Panc1 (cell line): ENCODE measurements around the gene MRPL14. TPM values are rescaled to one million over a fixed set of nuclear protein-coding genes. Genes with fewer than 3 reads are reported as not detected.

Experiments
- ATAC-seq: fragments of 200-7000 bp; cut with Tn5 transposase; 2 replicates; pipeline ENCODE4 v1.9.1; 2020; ENCODE audit warnings: mild to moderate bottlenecking, moderate library complexity
- BruUV-seq: library from RNA; stranded (reverse); fragments of 400-500 nt; replicated peaks from 2 replicates; lab custom pipeline; 2021; lab: Mats Ljungman, UMichigan
- CTCF ChIA-PET: fragments of 300-600 bp; sonication (Branson Sonifier 250); formaldehyde crosslinking; loops from one replicate; lab custom pipeline; 2022; ENCODE audit warnings: antibody characterized with exemption; lab: Charles Lee
- POLR2A ChIA-PET: fragments of 300-600 bp; sonication (Branson Sonifier 250); formaldehyde crosslinking; loops from one replicate; lab custom pipeline; 2022; ENCODE audit warnings: antibody characterized with exemption; lab: Charles Lee
- DNase-seq: peaks from one replicate; pipeline ENCODE4 v3.0.0-alpha.2; 2010; ENCODE audit warnings: low read depth, low spot score
- H3K27ac ChIP-seq: 2 replicates; pipeline ENCODE4 v1.5.1; 2011; ENCODE audit warnings: mild to moderate bottlenecking, low read length, inconsistent platforms
- H3K27me3 ChIP-seq: fragments of 200-500 bp; sonication (Bioruptor generic); 2 replicates; pipeline ENCODE4 v1.6.0; 2014; ENCODE audit warnings: low read length, inconsistent platforms; ENCODE audit not compliant: control insufficient read depth, insufficient read depth
- H3K36me3 ChIP-seq: fragments of 200-500 bp; sonication (Bioruptor generic); 2 replicates; pipeline ENCODE4 v1.5.1; 2014; ENCODE audit warnings: inconsistent platforms, mild to moderate bottlenecking, low read length, moderate library complexity; ENCODE audit not compliant: control insufficient read depth, insufficient read depth
- H3K4me1 ChIP-seq: 2 replicates; pipeline ENCODE4 v1.5.1; 2011; ENCODE audit warnings: inconsistent platforms, mild to moderate bottlenecking, low read length, moderate library complexity; ENCODE audit not compliant: control insufficient read depth, insufficient read depth
- H3K4me3 ChIP-seq, 2 experiments: 2 replicates each; pipeline ENCODE4 v1.5.1; 2011 to 2012; ENCODE audit warnings: low read depth in 2 of 2, low read length in 2 of 2, mild to moderate bottlenecking in 2 of 2, inconsistent platforms in 1 of 2, moderate library complexity in 1 of 2
- H3K9me3 ChIP-seq: fragments of 200-500 bp; sonication (Bioruptor generic); 2 replicates; pipeline ENCODE4 v1.5.1; 2014; ENCODE audit warnings: low read depth, mild to moderate bottlenecking, inconsistent platforms, low read length, moderate library complexity; ENCODE audit not compliant: control insufficient read depth, insufficient read depth
- CTCF ChIP-seq: fragments of 450-650 bp; IDR thresholded peaks from 2 replicates; pipeline ENCODE4 v1.5.1; 2017; ENCODE audit warnings: mild to moderate bottlenecking
- POLR2AphosphoS5 ChIP-seq: IDR thresholded peaks from 2 replicates; pipeline ENCODE4 v1.6.1; 2012; ENCODE audit warnings: mild to moderate bottlenecking, low read depth, low read length, moderate library complexity
- REST ChIP-seq, 2 experiments: IDR thresholded peaks; 2 replicates each; pipeline ENCODE4 v1.6.1; 2011 to 2012; ENCODE audit warnings: low read depth in 2 of 2, control low read depth in 1 of 2, low read length in 1 of 2, mild to moderate bottlenecking in 1 of 2, moderate library complexity in 1 of 2; ENCODE audit not compliant: insufficient read depth in 1 of 2
- SIN3A ChIP-seq: IDR thresholded peaks from 2 replicates; pipeline ENCODE4 v1.6.1; 2012; ENCODE audit warnings: low read depth, mild to moderate bottlenecking, low read length, moderate library complexity, borderline replicate concordance; ENCODE audit not compliant: insufficient read depth
- TCF7L2 ChIP-seq: IDR thresholded peaks from 2 replicates; pipeline ENCODE4 v1.6.1; 2011; ENCODE audit warnings: mild to moderate bottlenecking, low read depth, low read length, inconsistent platforms
- in situ Hi-C: cut with HindIII; loops from 2 replicates; pipeline ENCODE4 v1.10.0; 2016; ENCODE audit warnings: low sequenced_read_pairs, low pct_unique_long_range_greater_than_20kb
- intact Hi-C: fragments of 100-400 bp; cut with micrococcal nuclease; formaldehyde crosslinking; loops from one replicate; pipeline ENCODE4 v1.10.0; 2022; ENCODE audit not compliant: unreplicated experiment
- total RNA-seq: library from RNA; stranded (reverse); gene quantifications from one replicate; pipeline ENCODE4 v1.2.1, GENCODE V29; 2021; ENCODE audit not compliant: unreplicated experiment

The MRPL14 gene
- total RNA-seq, 1 experiment from 2014 or later: 82.0 TPM

DNA sequence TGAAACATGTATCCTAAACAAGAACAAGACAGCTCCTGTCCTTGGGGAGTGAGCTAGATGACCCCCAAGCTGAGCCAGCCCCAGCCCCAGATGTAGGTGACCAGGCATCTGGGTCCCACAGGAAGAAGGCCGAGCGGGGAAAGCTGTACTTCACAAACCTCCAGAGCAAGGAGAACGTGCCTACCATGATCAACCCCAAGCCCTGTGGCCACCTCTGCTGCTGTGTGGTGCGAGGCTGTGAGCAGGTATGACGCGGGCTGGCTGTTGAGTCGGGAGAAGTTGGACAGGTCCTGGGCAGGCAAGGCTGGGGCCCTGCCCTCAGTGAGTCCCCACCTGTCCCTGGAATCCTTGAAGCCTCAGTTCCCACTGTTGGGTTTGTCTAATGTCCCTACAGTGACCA lies 20.0 kb upstream of the MRPL14 start:
- intact Hi-C loops: no loop called here
- no TSS peak for BruUV-seq
- Histone ChIP-seq H3K4me3 (no peak overlapping the region), H3K27me3 (no peaks in the 10 kb centered on the region), H3K36me3 (peaks cover 3% of the 10 kb centered on the region; the same call in 1 of the 2 replicates), H3K27ac (no peak overlapping the region), H3K4me1 (no peaks in the 10 kb centered on the region), H3K9me3 (no peaks in the 10 kb centered on the region)
- TF ChIP-seq SIN3A (no peak), CTCF (no peak), POLR2AphosphoS5 (no peak), REST (IDR thresholded peaks at IDR 0.05; ENCODE audit: insufficient read depth in 1 of 2, low read depth in 2 of 2, low read length in 1 of 2) (no peak), TCF7L2 (no peak)
- ATAC-seq (no peak), DNase-seq (no peak)
- ChIA-PET POLR2A (no interaction called here), CTCF (interaction anchor here (0.6 to 0.7 kb wide), 2 partner anchors 48 to 378 kb away, joined by 4 to 5 read pairs; no protein-coding TSS in a partner anchor)
- in situ Hi-C loops: no loop called here

- H3K36me3 ChIP-seq: peaks cover 3% of the 10 kb centered on the region; the same call in 1 of the 2 replicates
- ATAC-seq (no peak), DNase-seq (no peak)
- in situ Hi-C loops (no loop called here), intact Hi-C loops (no loop called here)
- H3K4me1 ChIP-seq: no peaks in the 10 kb centered on the region
- H3K9me3 ChIP-seq: no peaks in the 10 kb centered on the region
- H3K27me3 ChIP-seq: no peaks in the 10 kb centered on the region
- ChIA-PET POLR2A (no interaction called here), CTCF (no interaction called here)
- no peak overlapping the region for H3K4me3 ChIP-seq
- H3K27ac ChIP-seq: no peak overlapping the region
- TF ChIP-seq REST (IDR thresholded peaks at IDR 0.05; ENCODE audit: insufficient read depth in 1 of 2, low read depth in 2 of 2, low read length in 1 of 2): no peak
- no peak for TF ChIP-seq TCF7L2
- no peak for TF ChIP-seq CTCF
- TF ChIP-seq POLR2AphosphoS5: no peak
- TF ChIP-seq SIN3A: no peak
- no TSS peak for BruUV-seq
Measured at GRCh38 chr6:44146685-44147084, 19.4 kb upstream of the MRPL14 start.
